ENCODE measurements around the gene MUCL3. TPM values are rescaled to one million over a fixed set of nuclear protein-coding genes. Genes with fewer than 3 reads are reported as not detected.
"Not testable (repeated sequence)": the region's sequence is repeated elsewhere in the genome, so short reads cannot be mapped to it uniquely, and the experiment has no call there.

MUCL3 gene
- polyA plus RNA-seq, 3 donors: 0.03 to 0.18 (median 0.08) TPM

DNA sequence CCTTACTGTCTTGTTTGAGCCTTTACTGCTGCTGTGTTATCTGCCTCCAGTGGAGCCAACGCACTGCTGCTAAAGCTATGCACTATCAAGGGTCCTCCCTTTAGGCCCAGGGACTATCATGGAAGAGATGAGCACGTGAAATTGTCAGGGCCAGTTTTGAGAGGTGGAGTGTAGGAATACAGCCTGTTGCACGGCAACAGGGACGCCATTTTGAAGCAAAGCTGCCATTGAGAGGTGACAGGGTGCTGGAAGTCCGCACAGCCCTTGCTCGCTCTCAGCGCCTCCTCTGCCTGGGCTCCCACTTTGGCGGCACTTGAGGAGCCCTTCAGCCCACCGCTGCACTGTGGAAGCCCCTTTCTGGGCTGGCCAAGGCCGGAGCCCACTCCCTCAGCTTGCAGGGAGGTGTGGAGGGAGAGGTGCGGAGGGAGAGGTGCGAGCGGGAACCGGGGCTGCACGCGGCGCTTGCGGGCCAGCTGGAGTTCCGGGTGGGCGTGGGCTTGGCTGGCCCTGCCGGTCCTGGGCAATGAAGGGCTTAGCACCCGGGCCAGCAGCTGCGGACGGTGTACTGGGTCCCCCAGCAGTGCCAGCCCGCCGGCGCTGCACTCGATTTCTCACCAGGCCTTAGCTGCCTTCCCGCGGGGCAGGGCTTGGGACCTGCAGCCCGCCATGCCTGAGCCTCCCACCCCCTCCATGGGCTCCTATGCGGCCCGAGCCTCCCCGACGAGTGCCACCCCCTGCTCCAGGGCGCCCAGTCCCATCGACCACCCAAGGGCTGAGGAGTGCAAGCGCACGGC is 59.5 kb downstream of the MUCL3 start:
- not testable (repeated sequence) for DNase-seq (ENCODE audit: extremely low read depth in 1 of 11, low read depth in 9 of 11, low spot score in 4 of 11)

DNA sequence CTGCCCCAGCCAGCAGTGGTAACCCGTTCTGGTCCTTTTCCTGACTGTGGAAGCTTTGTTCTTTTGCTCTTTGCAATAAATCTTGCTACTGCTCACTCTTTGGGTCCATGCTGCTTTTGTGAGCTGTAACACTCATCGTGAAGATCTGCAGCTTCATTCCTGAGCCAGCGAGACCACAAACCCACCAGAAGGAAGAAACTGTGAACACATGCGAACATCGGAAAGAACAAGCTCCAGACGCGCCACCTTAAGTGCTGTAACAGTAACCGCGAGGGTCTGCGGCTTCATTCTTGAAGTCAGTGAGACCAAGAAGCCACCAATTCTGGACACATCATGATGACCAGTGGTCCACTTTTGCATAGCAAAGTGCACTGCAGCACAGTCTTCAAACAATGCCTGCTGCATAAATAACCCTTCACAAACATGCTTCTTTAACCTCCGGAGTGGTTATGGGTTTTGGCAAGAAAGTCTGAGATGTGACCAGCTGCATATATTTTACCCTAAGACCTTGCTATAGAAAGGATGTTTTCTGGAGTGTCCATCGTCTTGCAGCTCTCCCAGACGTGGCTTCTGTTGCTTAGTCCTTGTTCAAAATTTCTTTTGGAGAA is 60.6 kb downstream of the MUCL3 start:
- no peak for DNase-seq (ENCODE audit: extremely low read depth in 1 of 11, low read depth in 9 of 11, low spot score in 4 of 11)

GRCh38 chr6:31002471-31002870 is 61.7 kb downstream of the MUCL3 start:
- DNase-seq (ENCODE audit: extremely low read depth in 1 of 11, low read depth in 9 of 11, low spot score in 4 of 11): no peak

Other genes starting within 250 kb of the MUCL3 start
- 10 to 100 TPM; 34.1 to 43.5 (median 35.2) TPM for gene NRM, start 250.0 kb upstream of the MUCL3 start, polyA plus RNA-seq (ENCODE audit: insufficient read length in 3 of 3)
- 10 to 100 TPM; 46.4 to 51.0 (median 48.0) TPM for gene MDC1, start 223.7 kb upstream of the MUCL3 start, polyA plus RNA-seq (ENCODE audit: insufficient read length in 3 of 3)
- 1,000 to 10,000 TPM; 1,054 to 1,337 (median 1,265) TPM for gene TUBB, start 220.6 kb upstream of the MUCL3 start, polyA plus RNA-seq (ENCODE audit: insufficient read length in 3 of 3)
- 100 to 1,000 TPM; 134 to 139 (median 138) TPM for gene FLOT1, start 198.3 kb upstream of the MUCL3 start, polyA plus RNA-seq (ENCODE audit: insufficient read length in 3 of 3)
- 10 to 100 TPM; 18.3 to 29.0 (median 20.2) TPM for gene IER3, start 196.4 kb upstream of the MUCL3 start, polyA plus RNA-seq (ENCODE audit: insufficient read length in 3 of 3)
- 100 to 1,000 TPM; 145 to 195 (median 177) TPM for gene DDR1, start 56.5 kb upstream of the MUCL3 start, polyA plus RNA-seq (ENCODE audit: insufficient read length in 3 of 3)
- gene GTF2H4, start 32.8 kb upstream of the MUCL3 start, polyA plus RNA-seq (ENCODE audit: insufficient read length in 3 of 3): 10 to 100 TPM; 41.4 to 54.3 (median 48.3) TPM
- 10 to 100 TPM; 41.6 to 50.7 (median 48.3) TPM for gene VARS2, start 26.7 kb upstream of the MUCL3 start, polyA plus RNA-seq (ENCODE audit: insufficient read length in 3 of 3)
- 1 to 10 TPM in 2 of 3 donors, under 1 TPM in 1; 0.80 to 1.3 (median 1.2) TPM for gene SFTA2, start 8.8 kb upstream of the MUCL3 start, polyA plus RNA-seq (ENCODE audit: insufficient read length in 3 of 3)
- not detected for gene MUC21, start 42.7 kb downstream of the MUCL3 start, polyA plus RNA-seq (ENCODE audit: insufficient read length in 3 of 3)
- not detected for gene MUC22, start 69.5 kb downstream of the MUCL3 start, polyA plus RNA-seq (ENCODE audit: insufficient read length in 3 of 3)
- gene C6orf15, start 171.6 kb downstream of the MUCL3 start, polyA plus RNA-seq (ENCODE audit: insufficient read length in 3 of 3): not detected
- under 1 TPM; 0.23 to 0.34 (median 0.30) TPM for gene PSORS1C1, start 173.8 kb downstream of the MUCL3 start, polyA plus RNA-seq (ENCODE audit: insufficient read length in 3 of 3)
- not detected for gene CDSN, start 179.5 kb downstream of the MUCL3 start, polyA plus RNA-seq (ENCODE audit: insufficient read length in 3 of 3)
- gene PSORS1C2, start 198.1 kb downstream of the MUCL3 start, polyA plus RNA-seq (ENCODE audit: insufficient read length in 3 of 3): under 1 TPM in 2 of 3 donors, not detected in 1; 0.14 to 0.17 TPM
- 10 to 100 TPM; 30.5 to 41.6 (median 35.2) TPM for gene CCHCR1, start 216.8 kb downstream of the MUCL3 start, polyA plus RNA-seq (ENCODE audit: insufficient read length in 3 of 3)
- gene TCF19, start 217.6 kb downstream of the MUCL3 start, polyA plus RNA-seq (ENCODE audit: insufficient read length in 3 of 3): 10 to 100 TPM; 14.9 to 21.0 (median 17.4) TPM
- 10 to 100 TPM in 1 of 3 donors, 1 to 10 TPM in 2; 1.9 to 25.2 (median 4.5) TPM for gene POU5F1, start 229.7 kb downstream of the MUCL3 start, polyA plus RNA-seq (ENCODE audit: insufficient read length in 3 of 3)

All from renal cortex interstitium (tissue), 11 donors.